Esophagus squamous epithelium (tissue), 4 donors: ENCODE results near the gene MYH14.

Experiments used
- POLR2A ChIP-seq, 4 donors: fragments of 450-650 bp; IDR thresholded peaks; one replicate each; pipeline ENCODE4 v1.6.1; 2017; ENCODE audit warnings: antibody characterized with exemption in 4 of 4, mild to moderate bottlenecking in 4 of 4, moderate library complexity in 3 of 4
- TF ChIP-seq, protein P1 (sequence below), 6 experiments: fragments of 450-650 bp in 4 of 6; fragments of 200-600 bp in 2 of 6; sonication (generic) in 2 of 6; IDR thresholded peaks; one replicate each; pipeline ENCODE4 v1.5.1; 2016 to 2019; ENCODE audit warnings: antibody characterized with exemption in 6 of 6, mild to moderate bottlenecking in 4 of 6, moderate library complexity in 4 of 6

DNA sequence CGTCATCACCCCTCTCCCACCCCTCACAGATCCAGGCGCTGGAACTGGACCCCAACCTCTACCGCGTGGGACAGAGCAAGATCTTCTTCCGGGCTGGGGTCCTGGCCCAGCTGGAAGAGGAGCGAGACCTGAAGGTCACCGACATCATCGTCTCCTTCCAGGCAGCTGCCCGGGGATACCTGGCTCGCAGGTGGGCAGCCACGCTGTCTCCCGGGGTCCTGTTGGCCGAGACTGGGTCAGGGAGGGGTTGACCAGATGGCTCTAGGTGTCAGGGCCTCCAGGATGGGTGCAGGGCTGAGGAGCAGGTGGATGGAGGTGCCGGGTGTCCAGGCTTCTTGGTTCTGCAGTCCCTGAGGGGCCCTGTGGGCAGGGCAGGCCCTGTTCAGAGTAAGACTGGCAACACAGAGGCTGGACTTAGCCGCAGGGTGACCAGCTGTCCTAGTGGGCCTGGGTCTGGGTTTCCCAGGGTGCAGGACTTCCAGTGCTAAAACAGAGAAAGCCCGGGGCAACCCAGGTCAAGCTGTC, 58.1 kb downstream of the MYH14 start:
- TF ChIP-seq POLR2A (IDR thresholded peaks at IDR 0.05), result no peak
- TF ChIP-seq, protein P1, sequence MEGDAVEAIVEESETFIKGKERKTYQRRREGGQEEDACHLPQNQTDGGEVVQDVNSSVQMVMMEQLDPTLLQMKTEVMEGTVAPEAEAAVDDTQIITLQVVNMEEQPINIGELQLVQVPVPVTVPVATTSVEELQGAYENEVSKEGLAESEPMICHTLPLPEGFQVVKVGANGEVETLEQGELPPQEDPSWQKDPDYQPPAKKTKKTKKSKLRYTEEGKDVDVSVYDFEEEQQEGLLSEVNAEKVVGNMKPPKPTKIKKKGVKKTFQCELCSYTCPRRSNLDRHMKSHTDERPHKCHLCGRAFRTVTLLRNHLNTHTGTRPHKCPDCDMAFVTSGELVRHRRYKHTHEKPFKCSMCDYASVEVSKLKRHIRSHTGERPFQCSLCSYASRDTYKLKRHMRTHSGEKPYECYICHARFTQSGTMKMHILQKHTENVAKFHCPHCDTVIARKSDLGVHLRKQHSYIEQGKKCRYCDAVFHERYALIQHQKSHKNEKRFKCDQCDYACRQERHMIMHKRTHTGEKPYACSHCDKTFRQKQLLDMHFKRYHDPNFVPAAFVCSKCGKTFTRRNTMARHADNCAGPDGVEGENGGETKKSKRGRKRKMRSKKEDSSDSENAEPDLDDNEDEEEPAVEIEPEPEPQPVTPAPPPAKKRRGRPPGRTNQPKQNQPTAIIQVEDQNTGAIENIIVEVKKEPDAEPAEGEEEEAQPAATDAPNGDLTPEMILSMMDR (IDR thresholded peaks at IDR 0.05), result no peak
